Sigmoid colon (tissue), 4 donors: Measurements from ENCODE around the gene RRM2.

ENCODE experiments used
- POLR2A ChIP-seq, 2 donors: fragments of 450-650 bp; IDR thresholded peaks; one replicate each; pipeline ENCODE4 v1.6.1; 2016; ENCODE audit warnings: antibody characterized with exemption in 2 of 2, mild to moderate bottlenecking in 2 of 2, moderate library complexity in 2 of 2
- POLR2AphosphoS5 ChIP-seq, 4 donors: sonication (generic); formaldehyde crosslinking; IDR thresholded peaks; one replicate each; pipeline ENCODE4 v1.6.1; 2017; ENCODE audit warnings: antibody characterized with exemption in 4 of 4
- TF ChIP-seq, protein P1 (sequence below), 4 experiments: fragments of 450-650 bp in 3 of 4; fragments of 200-600 bp in 1 of 4; IDR thresholded peaks; one replicate each; pipeline ENCODE4 v1.5.1; 2016 to 2019; ENCODE audit warnings: antibody characterized with exemption in 4 of 4, mild to moderate bottlenecking in 3 of 4, moderate library complexity in 2 of 4

DNA sequence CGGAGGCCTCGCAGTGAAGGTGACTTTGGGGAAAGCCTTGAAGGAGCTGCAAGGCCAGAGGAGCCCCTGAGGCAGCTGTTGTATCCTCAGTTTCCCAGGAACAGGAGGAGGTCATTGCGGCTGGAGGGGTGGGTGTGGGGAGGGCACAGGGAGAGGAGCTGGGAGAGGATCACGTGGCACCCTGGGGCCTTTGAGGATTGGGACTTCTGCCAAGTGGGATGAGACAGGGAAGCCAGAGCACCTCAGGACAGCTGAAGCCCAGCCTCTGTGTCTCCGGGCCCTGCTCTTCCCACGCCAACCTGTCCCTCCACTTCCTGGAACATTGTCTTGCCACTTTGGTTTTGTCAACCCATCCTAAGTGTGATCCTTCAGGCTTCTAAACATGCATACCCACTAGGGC is 19.4 kb upstream of the RRM2 start:
- TF ChIP-seq, protein P1, sequence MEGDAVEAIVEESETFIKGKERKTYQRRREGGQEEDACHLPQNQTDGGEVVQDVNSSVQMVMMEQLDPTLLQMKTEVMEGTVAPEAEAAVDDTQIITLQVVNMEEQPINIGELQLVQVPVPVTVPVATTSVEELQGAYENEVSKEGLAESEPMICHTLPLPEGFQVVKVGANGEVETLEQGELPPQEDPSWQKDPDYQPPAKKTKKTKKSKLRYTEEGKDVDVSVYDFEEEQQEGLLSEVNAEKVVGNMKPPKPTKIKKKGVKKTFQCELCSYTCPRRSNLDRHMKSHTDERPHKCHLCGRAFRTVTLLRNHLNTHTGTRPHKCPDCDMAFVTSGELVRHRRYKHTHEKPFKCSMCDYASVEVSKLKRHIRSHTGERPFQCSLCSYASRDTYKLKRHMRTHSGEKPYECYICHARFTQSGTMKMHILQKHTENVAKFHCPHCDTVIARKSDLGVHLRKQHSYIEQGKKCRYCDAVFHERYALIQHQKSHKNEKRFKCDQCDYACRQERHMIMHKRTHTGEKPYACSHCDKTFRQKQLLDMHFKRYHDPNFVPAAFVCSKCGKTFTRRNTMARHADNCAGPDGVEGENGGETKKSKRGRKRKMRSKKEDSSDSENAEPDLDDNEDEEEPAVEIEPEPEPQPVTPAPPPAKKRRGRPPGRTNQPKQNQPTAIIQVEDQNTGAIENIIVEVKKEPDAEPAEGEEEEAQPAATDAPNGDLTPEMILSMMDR (IDR thresholded peaks at IDR 0.05), result no peak
- TF ChIP-seq POLR2A (IDR thresholded peaks at IDR 0.05), result no peak
- TF ChIP-seq POLR2AphosphoS5 (IDR thresholded peaks at IDR 0.05), result no peak
